K562 (cell line): ENCODE measurements around the gene PLXNA2. TPM values are rescaled to one million over a fixed set of nuclear protein-coding genes. Genes with fewer than 3 reads are reported as not detected.

ENCODE experiments used
- CBX8 ChIP-seq: fragments of 200-600 bp; sonication (generic); IDR thresholded peaks from 2 replicates; pipeline ENCODE4 v1.6.1; 2012; ENCODE audit warnings: borderline replicate concordance, mixed run types, low read depth, mild to moderate bottlenecking, moderate library complexity, mixed read lengths, low read length, control low read depth, inconsistent platforms; ENCODE audit not compliant: poor library complexity, severe bottlenecking; ENCODE audit errors: extremely low read depth
- E2F4 ChIP-seq: sonication (generic); formaldehyde crosslinking; IDR thresholded peaks from 2 replicates; pipeline ENCODE4 v1.8.0; 2022; ENCODE audit warnings: mild to moderate bottlenecking, low read depth, missing genetic modification reagents
- ELF4 ChIP-seq: fragments of 450-650 bp; formaldehyde crosslinking; IDR thresholded peaks from 2 replicates; pipeline ENCODE4 v1.4.0; 2022; ENCODE audit warnings: missing genetic modification characterization
- HMGN3 ChIP-seq: IDR thresholded peaks from 2 replicates; pipeline ENCODE4 v1.6.1; 2011; ENCODE audit warnings: borderline replicate concordance, low read depth, mild to moderate bottlenecking, mixed read lengths, low read length; ENCODE audit not compliant: insufficient read length; ENCODE audit errors: extremely low read depth
- ILF3 ChIP-seq: fragments of 450-650 bp; IDR thresholded peaks from 2 replicates; pipeline ENCODE4 v1.6.1; 2018; ENCODE audit warnings: antibody characterized with exemption, mild to moderate bottlenecking, moderate library complexity, borderline replicate concordance
- MCM2 ChIP-seq: fragments of 450-650 bp; IDR thresholded peaks from 2 replicates; pipeline ENCODE4 v1.6.1; 2017; ENCODE audit warnings: low read depth, mild to moderate bottlenecking
- MYBL2 ChIP-seq, 2 experiments: fragments of 450-650 bp in 1 of 2; sonication (generic) in 1 of 2; formaldehyde crosslinking in 1 of 2; IDR thresholded peaks; 2 replicates each; pipeline versions ENCODE4 v1.6.1 to v1.8.1; 2017 to 2022; ENCODE audit warnings: borderline replicate concordance in 1 of 2, inconsistent platforms in 1 of 2, low read depth in 1 of 2, mild to moderate bottlenecking in 1 of 2, missing genetic modification reagents in 1 of 2, moderate library complexity in 1 of 2
- NCOA1 ChIP-seq: fragments of 450-650 bp; IDR thresholded peaks from 2 replicates; pipeline ENCODE4 v1.6.1; 2016; ENCODE audit warnings: low read depth
- NFRKB ChIP-seq: fragments of 450-650 bp; IDR thresholded peaks from 2 replicates; pipeline ENCODE4 v1.6.1; 2016; ENCODE audit warnings: low read depth
- RBM39 ChIP-seq: fragments of 200-400 bp; formaldehyde crosslinking; optimal IDR thresholded peaks from 2 replicates; pipeline ENCODE3; 2018; ENCODE audit warnings: low read depth, low read length
- RERE ChIP-seq: sonication (generic); formaldehyde crosslinking; IDR thresholded peaks from 2 replicates; pipeline ENCODE4 v1.8.0; 2023; ENCODE audit warnings: missing genetic modification reagents, mild to moderate bottlenecking, borderline replicate concordance
- RFX5 ChIP-seq: IDR thresholded peaks from 2 replicates; pipeline ENCODE4 v1.6.1; 2011; ENCODE audit warnings: low read depth, mild to moderate bottlenecking, improper control_type of control experiment, low read length
- SETDB1 ChIP-seq: IDR thresholded peaks from one replicate; pipeline ENCODE4 v1.6.1; 2012; ENCODE audit warnings: low read length, control low read depth, inconsistent platforms
- SRSF3 ChIP-seq: fragments of 200-400 bp; formaldehyde crosslinking; IDR thresholded peaks from 2 replicates; pipeline ENCODE4 v1.6.1; 2016; ENCODE audit warnings: mild to moderate bottlenecking, low read length, moderate library complexity; ENCODE audit not compliant: insufficient read depth
- STAT5B ChIP-seq: fragments of 250-450 bp; sonication (Bioruptor Pico); IDR thresholded peaks from 2 replicates; pipeline ENCODE4 v1.8.0; 2021; ENCODE audit warnings: mild to moderate bottlenecking, inconsistent platforms
- TEAD2 ChIP-seq: fragments of 450-650 bp; IDR thresholded peaks from 2 replicates; pipeline ENCODE4 v1.6.1; 2016; ENCODE audit warnings: missing genetic modification characterization, control low read depth, missing compliant biosample characterization
- ZBTB26 ChIP-seq: fragments of 450-650 bp; formaldehyde crosslinking; IDR thresholded peaks from 2 replicates; pipeline ENCODE4 v1.4.0; 2022; ENCODE audit warnings: missing genetic modification characterization
- ZNF511 ChIP-seq: sonication (generic); formaldehyde crosslinking; IDR thresholded peaks from 2 replicates; pipeline ENCODE4 v1.8.0; 2022; ENCODE audit warnings: mild to moderate bottlenecking, missing genetic modification reagents
- ZNF780A ChIP-seq: fragments of 250-450 bp; sonication (Bioruptor Pico); IDR thresholded peaks from 2 replicates; pipeline ENCODE4 v1.5.0; 2021; ENCODE audit warnings: mild to moderate bottlenecking
- polyA plus RNA-seq, 8 experiments: library from polyadenylated mRNA; depleted of rRNA in 4 of 8; stranded (reverse) in 5 of 8; unstranded in 3 of 8; fragments of >200 nt; fragmentation: Nextera tagmentation in 2 of 8; fragmentation: Illumina TruSeq in 1 of 8; extraction: Ambion mirVana in 2 of 8; extraction: Trizol in 1 of 8; gene quantifications; 2 replicates each; pipeline versions ENCODE4 v1.2.1 to v1.2.3, GENCODE V29; 2011 to 2014; ENCODE audit warnings: inconsistent platforms in 1 of 8, missing spikeins in 1 of 8
- total RNA-seq, 7 experiments: library from RNA; depleted of rRNA in 6 of 7; stranded (reverse); fragments of >200 nt in 6 of 7; fragmentation: Illumina TruSeq in 2 of 7; extraction: Trizol in 2 of 7; gene quantifications; 2 replicates each; pipeline versions ENCODE4 v1.2.1 to v1.2.3, GENCODE V29; 2011 to 2021; ENCODE audit warnings: low replicate concordance in 1 of 7

The PLXNA2 gene
- total and polyA plus RNA-seq, 9 of the 15 experiments (the other 6 are each of a cell fraction or from before 2014, with no cell fraction given): 0.01 to 1.3 (median 0.32) TPM

GRCh38 chr1:208235982-208236761, 8.0 kb downstream of the PLXNA2 start (continued):
- TF ChIP-seq MYBL2 (IDR thresholded peaks at IDR 0.05; ENCODE audit: low read depth) (no peak), MYBL2 (CRISPR knock-in tag; IDR thresholded peaks at IDR 0.05; ENCODE audit: borderline replicate concordance) (no peak), SRSF3 (no peak), ZBTB26 (CRISPR knock-in tag) (no peak), ELF4 (no peak), TEAD2 (tag) (0 out of 2 replicates have a peak, but pooled peaks have one; percentile 18), ZNF780A (CRISPR knock-in tag) (no peak), ZNF511 (CRISPR knock-in tag) (peak; percentile 42; the same call in 1 of the 2 replicates), NCOA1 (peak; percentile 33; the same call in 1 of the 2 replicates), ILF3 (no peak), E2F4 (CRISPR knock-in tag) (no peak), NFRKB (peak; percentile 71; the same call in 1 of the 2 replicates), CBX8 (no peak), STAT5B (CRISPR knock-in tag) (no peak), RFX5 (no peak), SETDB1 (no peak), RERE (CRISPR knock-in tag) (no peak), RBM39 (no peak), HMGN3 (no peak), MCM2 (no peak)
